SU-DHL-6 (cell line): ENCODE data around the gene DMXL1.

Source experiments
- CTCF ChIP-seq: fragments of 200-600 bp; sonication (generic); IDR thresholded peaks from one replicate; pipeline ENCODE4 v1.5.1; 2017; ENCODE audit warnings: antibody characterized with exemption, mild to moderate bottlenecking, low read length, moderate library complexity; ENCODE audit not compliant: insufficient read depth, poor library complexity, severe bottlenecking
- EZH2phosphoT487 ChIP-seq: fragments of 200-600 bp; sonication (generic), shearing (Covaris generic); conservative IDR thresholded peaks from 2 replicates; pipeline ENCODE4 v1.6.1; 2018; ENCODE audit warnings: mild to moderate bottlenecking, antibody characterized with exemption, low read length, moderate library complexity, mixed read lengths

GRCh38 chr5:119243888-119244287 lies 173.0 kb downstream of the DMXL1 start:
- TF ChIP-seq CTCF (no peak), EZH2phosphoT487 (no peak)
